Stimulated activated CD4-positive, alpha-beta T cell treated with anti-CD3 and anti-CD28 coated beads, Interleukin-4, amount 100 ng/mL, for 4 hours (primary cell): Measurements from ENCODE around the gene COL4A1.

Experiments
- DNase-seq, 2 experiments: peaks; one replicate each; pipeline ENCODE4 v3.0.0-alpha.2; 2020

The COL4A1 gene

DNA sequence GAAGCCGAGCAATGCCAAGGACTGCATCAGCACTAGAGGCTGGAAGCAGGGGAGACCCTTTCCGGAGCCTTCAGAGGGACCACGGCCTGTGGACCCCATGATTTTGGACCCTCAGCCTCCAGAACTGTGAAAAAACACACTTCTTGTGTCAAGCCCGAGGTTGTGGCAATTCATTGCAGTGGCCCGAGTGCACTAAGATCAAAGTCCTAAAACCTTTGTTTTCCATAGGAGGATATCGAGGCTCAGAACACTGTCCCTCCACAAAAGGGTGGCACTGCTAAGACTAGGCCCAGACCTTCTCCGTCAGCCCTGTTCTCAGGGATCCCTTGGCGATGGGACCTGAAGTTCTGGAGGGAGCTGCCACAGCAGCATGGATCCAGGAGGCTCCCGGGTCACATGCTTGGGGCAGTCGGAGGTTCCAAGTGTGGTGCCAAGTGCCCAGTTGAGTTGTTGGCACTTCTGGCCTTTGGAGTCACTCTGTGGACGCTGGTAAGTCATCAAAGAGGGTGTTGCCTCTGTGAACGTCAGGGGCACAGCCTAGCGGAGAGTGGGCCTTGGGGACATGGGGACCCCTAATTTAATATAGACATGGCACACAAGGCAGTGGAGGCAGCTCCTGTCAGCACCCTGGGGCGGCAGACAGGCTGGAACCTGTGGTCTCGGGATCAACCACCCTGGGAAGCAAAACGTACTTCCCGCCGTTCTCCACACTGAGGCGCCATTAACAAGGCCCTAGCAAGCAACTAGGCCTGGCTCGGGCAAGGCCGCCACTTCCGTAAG is 199.2 kb downstream of the COL4A1 start:
- no peak for DNase-seq

DNA sequence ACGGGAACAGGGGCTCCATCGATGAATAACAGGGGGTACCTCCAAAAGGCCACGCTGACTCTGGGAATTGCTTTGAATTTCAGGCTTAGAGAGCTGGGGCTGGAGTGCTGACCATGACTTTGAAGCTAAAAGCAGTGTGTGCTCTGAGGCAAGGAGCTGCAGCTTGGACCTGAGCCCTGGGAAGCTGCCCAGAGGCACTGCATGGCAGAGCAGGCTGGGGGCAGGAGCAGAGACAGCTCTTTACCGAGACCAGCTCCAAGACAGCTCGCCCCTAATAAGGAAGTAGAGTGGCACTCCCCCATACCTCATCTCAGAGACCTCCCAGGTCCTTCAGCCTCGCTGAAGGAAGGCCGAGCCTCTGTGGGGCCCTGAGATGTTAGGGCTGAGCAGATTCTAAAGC is 200.2 kb downstream of the COL4A1 start:
- no peak for DNase-seq

DNA sequence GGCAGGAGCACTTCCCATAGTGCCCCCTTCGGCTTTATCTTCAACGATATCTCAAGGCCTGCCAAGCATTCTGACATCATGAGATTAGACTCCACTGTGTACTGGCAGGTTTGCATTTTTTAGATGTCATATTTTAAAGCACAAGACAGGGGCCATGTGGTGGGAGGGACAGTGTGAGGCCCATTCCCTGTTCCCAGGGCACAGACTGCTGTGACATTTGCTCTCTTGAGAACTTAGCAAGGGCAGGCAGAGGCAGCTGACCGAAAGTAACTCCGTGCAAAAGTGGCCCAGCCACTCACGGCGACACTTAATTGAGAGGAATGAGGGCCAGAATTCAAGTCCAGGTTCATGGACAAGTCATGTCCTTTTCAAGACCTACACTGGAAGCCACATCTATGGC is 201.8 kb downstream of the COL4A1 start:
- DNase-seq: no peak

DNA sequence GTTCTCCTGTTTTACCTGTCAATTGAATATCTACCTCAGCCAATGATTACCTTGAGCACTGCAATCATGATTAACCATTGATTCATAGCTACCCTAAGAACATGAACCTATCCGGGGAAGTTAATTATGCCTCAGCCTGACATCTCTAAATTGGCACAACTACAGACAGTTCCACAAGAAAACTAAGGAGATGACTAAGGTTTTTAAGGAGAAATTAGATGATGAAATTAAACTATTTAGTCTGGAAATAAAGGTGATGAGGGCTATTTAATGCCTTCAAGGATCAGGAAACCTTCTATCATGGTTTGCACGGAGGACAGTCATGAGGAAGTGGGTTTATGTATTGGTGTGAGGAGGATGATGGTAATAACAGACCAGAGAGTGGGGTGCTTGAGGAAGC is 203.4 kb downstream of the COL4A1 start:
- DNase-seq: no peak

DNA sequence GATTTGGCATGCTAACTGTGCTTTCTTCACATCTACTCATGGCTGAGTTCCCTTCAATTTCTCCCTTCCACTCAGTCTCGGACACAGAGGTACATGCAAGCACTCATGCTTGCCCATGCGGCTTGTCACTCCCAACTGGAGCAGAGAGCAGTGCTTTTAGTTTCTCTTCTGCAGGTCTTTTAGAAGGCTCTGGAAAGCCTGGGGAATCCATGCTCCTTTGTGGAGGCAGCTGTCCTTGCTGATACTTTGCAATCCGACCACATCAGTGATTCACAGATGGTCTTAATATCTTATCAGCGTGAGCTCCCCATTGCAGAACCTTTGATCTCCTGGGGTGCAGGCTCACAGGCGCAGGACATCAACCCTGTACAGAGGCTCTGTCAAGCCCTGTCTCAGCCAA is 203.9 kb downstream of the COL4A1 start:
- no peak for DNase-seq

DNA sequence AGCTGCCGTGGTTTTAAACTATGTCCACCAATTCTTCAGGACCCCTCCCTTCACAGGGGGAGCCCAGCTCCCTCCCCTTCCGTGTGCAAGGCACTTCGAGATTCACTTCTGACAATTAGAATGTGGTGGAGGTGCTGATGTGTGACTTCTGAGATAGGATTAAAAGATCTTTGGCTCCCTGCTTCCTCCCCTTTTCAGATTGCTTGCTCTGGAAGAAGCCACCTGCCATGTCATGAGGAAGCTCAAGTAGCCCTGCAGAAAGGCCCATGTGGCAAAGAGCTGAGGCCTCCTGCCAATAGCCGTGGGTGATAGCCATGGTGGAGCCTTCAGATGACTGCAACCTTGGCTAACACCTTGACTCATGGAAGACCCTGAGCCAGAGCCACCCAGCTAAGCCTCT is 204.9 kb downstream of the COL4A1 start:
- DNase-seq: no peak

DNA sequence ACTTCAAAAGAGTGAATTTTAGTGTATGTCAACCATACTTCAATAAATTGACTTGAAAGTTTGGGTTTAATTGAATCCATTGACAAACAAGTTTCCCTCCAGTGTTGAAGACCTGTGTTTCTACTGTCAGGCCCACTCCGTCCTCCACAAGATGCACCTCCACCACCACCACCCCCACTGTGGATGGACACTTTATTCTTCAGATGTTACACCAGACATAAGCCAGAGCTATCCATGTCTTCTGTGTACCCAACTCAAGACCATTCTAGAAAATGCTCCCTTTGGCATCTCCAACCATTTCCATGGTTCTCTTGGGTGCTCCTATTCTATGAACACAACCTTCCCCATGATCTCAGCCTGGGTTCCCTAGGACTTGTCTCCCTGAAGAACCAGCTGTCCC is 207.0 kb downstream of the COL4A1 start:
- no peak for DNase-seq
